Measurements from ENCODE around the gene CALM3.

GRCh38 chr19:46602392-46603194, 1.5 kb downstream of the CALM3 start:
- TF ChIP-seq, protein P1, sequence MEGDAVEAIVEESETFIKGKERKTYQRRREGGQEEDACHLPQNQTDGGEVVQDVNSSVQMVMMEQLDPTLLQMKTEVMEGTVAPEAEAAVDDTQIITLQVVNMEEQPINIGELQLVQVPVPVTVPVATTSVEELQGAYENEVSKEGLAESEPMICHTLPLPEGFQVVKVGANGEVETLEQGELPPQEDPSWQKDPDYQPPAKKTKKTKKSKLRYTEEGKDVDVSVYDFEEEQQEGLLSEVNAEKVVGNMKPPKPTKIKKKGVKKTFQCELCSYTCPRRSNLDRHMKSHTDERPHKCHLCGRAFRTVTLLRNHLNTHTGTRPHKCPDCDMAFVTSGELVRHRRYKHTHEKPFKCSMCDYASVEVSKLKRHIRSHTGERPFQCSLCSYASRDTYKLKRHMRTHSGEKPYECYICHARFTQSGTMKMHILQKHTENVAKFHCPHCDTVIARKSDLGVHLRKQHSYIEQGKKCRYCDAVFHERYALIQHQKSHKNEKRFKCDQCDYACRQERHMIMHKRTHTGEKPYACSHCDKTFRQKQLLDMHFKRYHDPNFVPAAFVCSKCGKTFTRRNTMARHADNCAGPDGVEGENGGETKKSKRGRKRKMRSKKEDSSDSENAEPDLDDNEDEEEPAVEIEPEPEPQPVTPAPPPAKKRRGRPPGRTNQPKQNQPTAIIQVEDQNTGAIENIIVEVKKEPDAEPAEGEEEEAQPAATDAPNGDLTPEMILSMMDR (IDR thresholded peaks at IDR 0.05) = no peak
- no peak for TF ChIP-seq POLR2AphosphoS5 (IDR thresholded peaks at IDR 0.05)
- no peak for TF ChIP-seq POLR2A (IDR thresholded peaks at IDR 0.05)
- TF ChIP-seq EP300 (IDR thresholded peaks at IDR 0.05) = no peak
